HL-60 (cell line): Measurements from ENCODE around the gene AQP6.

ENCODE experiments used
- DNase-seq, 2 experiments: peaks; one replicate each; pipeline ENCODE4 v3.0.0-alpha.2; 2010 to 2020; ENCODE audit warnings: low read depth in 1 of 2, low spot score in 1 of 2
- H3K27ac ChIP-seq: fragments of 250-450 bp; sonication (Bioruptor Pico); replicated peaks from 2 replicates; pipeline ENCODE4 v1.5.1; 2020; ENCODE audit warnings: mild to moderate bottlenecking, moderate library complexity
- H3K27me3 ChIP-seq: fragments of 250-450 bp; sonication (Bioruptor Pico); 2 replicates; pipeline ENCODE4 v1.5.1; 2021; ENCODE audit warnings: mild to moderate bottlenecking, moderate library complexity; ENCODE audit not compliant: insufficient read depth, poor library complexity, severe bottlenecking
- H3K4me3 ChIP-seq: replicated peaks from 2 replicates; pipeline ENCODE4 v1.5.1; 2011; ENCODE audit warnings: mild to moderate bottlenecking, control low read depth, low read length; ENCODE audit not compliant: insufficient read depth
- CTCF ChIP-seq: IDR thresholded peaks from one replicate; pipeline ENCODE4 v1.5.1; 2011; ENCODE audit warnings: low read length, control low read depth, inconsistent platforms; ENCODE audit not compliant: insufficient read depth
- GABPA ChIP-seq: IDR thresholded peaks from 2 replicates; pipeline ENCODE4 v1.6.1; 2012; ENCODE audit warnings: low read depth
- POLR2AphosphoS5 ChIP-seq: IDR thresholded peaks from 2 replicates; pipeline ENCODE4 v1.6.1; 2012; ENCODE audit warnings: low read depth
- REST ChIP-seq: IDR thresholded peaks from 2 replicates; pipeline ENCODE4 v1.6.1; 2012; ENCODE audit warnings: low read depth; ENCODE audit not compliant: insufficient replicate concordance
- SPI1 ChIP-seq: IDR thresholded peaks from 2 replicates; pipeline ENCODE4 v1.6.1; 2012; ENCODE audit warnings: low read depth, mild to moderate bottlenecking, borderline replicate concordance

Gene AQP6

GRCh38 chr12:50003595-50003994 lies 30.8 kb downstream of the AQP6 start:
- Histone ChIP-seq H3K27ac (no peak overlapping the region), H3K27me3 (no peaks in the 10 kb centered on the region), H3K4me3 (no peak overlapping the region)
- TF ChIP-seq SPI1 (no peak), REST (no peak), GABPA (no peak), POLR2AphosphoS5 (no peak), CTCF (no peak)
- no peak for DNase-seq

GRCh38 chr12:50004696-50005095 lies 31.9 kb downstream of the AQP6 start:
- no peak overlapping the region for H3K27ac ChIP-seq
- H3K4me3 ChIP-seq: no peak overlapping the region
- TF ChIP-seq POLR2AphosphoS5 (no peak), CTCF (no peak)
- H3K27me3 ChIP-seq: no peaks in the 10 kb centered on the region
- DNase-seq: no peak

- H3K4me3 ChIP-seq: no peak overlapping the region
- no peak for DNase-seq
- TF ChIP-seq REST (no peak), POLR2AphosphoS5 (no peak), GABPA (no peak), SPI1 (no peak), CTCF (no peak)
- H3K27ac ChIP-seq: no peak overlapping the region
- H3K27me3 ChIP-seq: no peaks in the 10 kb centered on the region
Measured at GRCh38 chr12:50005175-50005574, 32.4 kb downstream of the AQP6 start.

- no peaks in the 10 kb centered on the region for H3K27me3 ChIP-seq
- no peak overlapping the region for H3K4me3 ChIP-seq
- H3K27ac ChIP-seq: no peak overlapping the region
- TF ChIP-seq GABPA (no peak), CTCF (no peak), REST (no peak), SPI1 (no peak), POLR2AphosphoS5 (no peak)
- DNase-seq: no peak
Measured at GRCh38 chr12:50006280-50006679, 33.5 kb downstream of the AQP6 start.
